ENCODE results near the gene RNLS. TPM values are rescaled to one million over a fixed set of nuclear protein-coding genes. Genes with fewer than 3 reads are reported as not detected.

RNLS gene
- total and polyA plus RNA-seq, 5 donors: 11.1 to 20.8 (median 16.2) TPM

- Histone ChIP-seq H3K4me3 (ENCODE audit: low read length) (no peak overlapping the region), H3K27ac (ENCODE audit: low read length) (no peak overlapping the region), H3K9me3 (ENCODE audit: control insufficient read depth, low read length) (no peaks in the 10 kb centered on the region), H3K4me1 (ENCODE audit: control insufficient read depth, insufficient read depth, low read length) (no peaks in the 10 kb centered on the region), H3K27me3 (ENCODE audit: control insufficient read depth, insufficient read depth) (no peaks in the 10 kb centered on the region)
- intact Hi-C loops (cut with DNase I): no loop called here
- DNase-seq (no peak), ATAC-seq (no peak)
- WGBS: 57% methylated on average over 1 of the region's 1 CpG
Measured at GRCh38 chr10:88409824-88410223, 173.3 kb downstream of the RNLS start.

GRCh38 chr10:88409236-88409635 is 173.9 kb downstream of the RNLS start:
- Histone ChIP-seq H3K27ac (ENCODE audit: low read length) (no peak overlapping the region), H3K4me1 (ENCODE audit: control insufficient read depth, insufficient read depth, low read length) (no peaks in the 10 kb centered on the region), H3K9me3 (ENCODE audit: control insufficient read depth, low read length) (no peaks in the 10 kb centered on the region), H3K4me3 (ENCODE audit: low read length) (no peak overlapping the region), H3K27me3 (ENCODE audit: control insufficient read depth, insufficient read depth) (no peaks in the 10 kb centered on the region)
- intact Hi-C loops (cut with DNase I): no loop called here
- no peak for ATAC-seq
- DNase-seq: no peak
- 96% methylated on average over 2 of the region's 2 CpGs for WGBS

GRCh38 chr10:88408096-88408495 is 175.0 kb downstream of the RNLS start:
- DNase-seq: no peak
- no peak for ATAC-seq
- WGBS: 87% methylated on average over 2 of the region's 2 CpGs
- no peak overlapping the region for H3K27ac ChIP-seq (ENCODE audit: low read length)
- H3K27me3 ChIP-seq (ENCODE audit: control insufficient read depth, insufficient read depth): no peaks in the 10 kb centered on the region
- no peak overlapping the region for H3K4me3 ChIP-seq (ENCODE audit: low read length)
- no peaks in the 10 kb centered on the region for H3K9me3 ChIP-seq (ENCODE audit: control insufficient read depth, low read length)
- intact Hi-C loops (cut with DNase I): no loop called here
- H3K4me1 ChIP-seq (ENCODE audit: control insufficient read depth, insufficient read depth, low read length): no peaks in the 10 kb centered on the region

GRCh38 chr10:88404133-88404532 is 179.0 kb downstream of the RNLS start:
- ATAC-seq (no peak), DNase-seq (no peak)
- Histone ChIP-seq H3K4me3 (ENCODE audit: low read length) (no peak overlapping the region), H3K27ac (ENCODE audit: low read length) (no peak overlapping the region), H3K27me3 (ENCODE audit: control insufficient read depth, insufficient read depth) (no peaks in the 10 kb centered on the region), H3K4me1 (ENCODE audit: control insufficient read depth, insufficient read depth, low read length) (no peaks in the 10 kb centered on the region), H3K9me3 (ENCODE audit: control insufficient read depth, low read length) (no peaks in the 10 kb centered on the region)
- intact Hi-C loops (cut with DNase I): loop anchor here in 1 of 4 donors (5.0 kb wide), 1 partner anchor 148 kb away; no protein-coding TSS in a partner anchor
- WGBS: 91% methylated on average over 2 of the region's 2 CpGs

- H3K9me3 ChIP-seq (ENCODE audit: control insufficient read depth, low read length): no peaks in the 10 kb centered on the region
- H3K4me3 ChIP-seq (ENCODE audit: low read length): no peak overlapping the region
- 76% methylated on average over 2 of the region's 2 CpGs for WGBS
- ATAC-seq (no peak), DNase-seq (no peak)
- no peaks in the 10 kb centered on the region for H3K4me1 ChIP-seq (ENCODE audit: control insufficient read depth, insufficient read depth, low read length)
- H3K27ac ChIP-seq (ENCODE audit: low read length): no peak overlapping the region
- intact Hi-C loops (cut with DNase I): loop anchor here in 1 of 4 donors (5.0 kb wide), 1 partner anchor 150 kb away; no protein-coding TSS in a partner anchor
- H3K27me3 ChIP-seq (ENCODE audit: control insufficient read depth, insufficient read depth): no peaks in the 10 kb centered on the region
Measured at GRCh38 chr10:88401671-88402347, 181.3 kb downstream of the RNLS start.

GRCh38 chr10:88399240-88399639 is 183.9 kb downstream of the RNLS start:
- no peak for ATAC-seq
- H3K9me3 ChIP-seq (ENCODE audit: control insufficient read depth, low read length): no peaks in the 10 kb centered on the region
- H3K4me3 ChIP-seq (ENCODE audit: low read length): no peak overlapping the region
- intact Hi-C loops (cut with DNase I): loop anchor here in 1 of 4 donors (10.0 kb wide), 1 partner anchor 156 kb away; no protein-coding TSS in a partner anchor
- H3K27me3 ChIP-seq (ENCODE audit: control insufficient read depth, insufficient read depth): no peaks in the 10 kb centered on the region
- WGBS: 96% methylated on average over 3 of the region's 3 CpGs
- no peak overlapping the region for H3K27ac ChIP-seq (ENCODE audit: low read length)
- DNase-seq: no peak
- H3K4me1 ChIP-seq (ENCODE audit: control insufficient read depth, insufficient read depth, low read length): no peaks in the 10 kb centered on the region

- intact Hi-C loops (cut with DNase I): loop anchor here in 1 of 4 donors (10.0 kb wide), 1 partner anchor 159 kb away; no protein-coding TSS in a partner anchor
- no peaks in the 10 kb centered on the region for H3K4me1 ChIP-seq (ENCODE audit: control insufficient read depth, insufficient read depth, low read length)
- DNase-seq (no peak), ATAC-seq (no peak)
- H3K27me3 ChIP-seq (ENCODE audit: control insufficient read depth, insufficient read depth): no peaks in the 10 kb centered on the region
- H3K4me3 ChIP-seq (ENCODE audit: low read length): no peak overlapping the region
- H3K9me3 ChIP-seq (ENCODE audit: control insufficient read depth, low read length): no peaks in the 10 kb centered on the region
- H3K27ac ChIP-seq (ENCODE audit: low read length): no peak overlapping the region
Measured at GRCh38 chr10:88395677-88396076, 187.4 kb downstream of the RNLS start.

- DNase-seq (no peak), ATAC-seq (no peak)
- Histone ChIP-seq H3K27me3 (ENCODE audit: control insufficient read depth, insufficient read depth) (no peaks in the 10 kb centered on the region), H3K9me3 (ENCODE audit: control insufficient read depth, low read length) (no peaks in the 10 kb centered on the region), H3K27ac (ENCODE audit: low read length) (no peak overlapping the region), H3K4me1 (ENCODE audit: control insufficient read depth, insufficient read depth, low read length) (peaks cover 3% of the 10 kb centered on the region), H3K4me3 (ENCODE audit: low read length) (no peak overlapping the region)
- intact Hi-C loops (cut with DNase I): loop anchor here in 1 of 4 donors (10.0 kb wide), 1 partner anchor 163 kb away; no protein-coding TSS in a partner anchor
- WGBS: 82% methylated on average over 1 of the region's 1 CpG
Measured at GRCh38 chr10:88392222-88392621, 190.9 kb downstream of the RNLS start.

GRCh38 chr10:88390041-88390440 is 193.1 kb downstream of the RNLS start:
- intact Hi-C loops (cut with DNase I): loop anchor here in 1 of 4 donors (10.0 kb wide), 1 partner anchor 165 kb away; no protein-coding TSS in a partner anchor
- 55% methylated on average over 4 of the region's 4 CpGs for WGBS
- H3K27me3 ChIP-seq (ENCODE audit: control insufficient read depth, insufficient read depth): no peaks in the 10 kb centered on the region
- H3K4me3 ChIP-seq (ENCODE audit: low read length): no peak overlapping the region
- H3K9me3 ChIP-seq (ENCODE audit: control insufficient read depth, low read length): no peaks in the 10 kb centered on the region
- no peak overlapping the region for H3K27ac ChIP-seq (ENCODE audit: low read length)
- ATAC-seq (no peak), DNase-seq (no peak)
- H3K4me1 ChIP-seq (ENCODE audit: control insufficient read depth, insufficient read depth, low read length): peaks cover 6% of the 10 kb centered on the region

- no peak for DNase-seq
- no peaks in the 10 kb centered on the region for H3K27me3 ChIP-seq (ENCODE audit: control insufficient read depth, insufficient read depth)
- no peak overlapping the region for H3K27ac ChIP-seq (ENCODE audit: low read length)
- WGBS: 10% methylated on average over 3 of the region's 3 CpGs
- no peaks in the 10 kb centered on the region for H3K9me3 ChIP-seq (ENCODE audit: control insufficient read depth, low read length)
- H3K4me3 ChIP-seq (ENCODE audit: low read length): no peak overlapping the region
- peaks cover 6% of the 10 kb centered on the region for H3K4me1 ChIP-seq (ENCODE audit: control insufficient read depth, insufficient read depth, low read length)
- ATAC-seq: peak in 1 of 2 donors; percentile 38
- intact Hi-C loops (cut with DNase I): loop anchor here (5.0 to 10.0 kb wide), 5 partner anchors 145 to 535 kb away; partner anchors contain the start of genes KLLN (in 2 of the 4) and PTEN (in 2 of the 4)
Measured at GRCh38 chr10:88389456-88389855, 193.7 kb downstream of the RNLS start.

GRCh38 chr10:88388324-88388723 is 194.8 kb downstream of the RNLS start:
- ATAC-seq (no peak), DNase-seq (no peak)
- no peaks in the 10 kb centered on the region for H3K9me3 ChIP-seq (ENCODE audit: control insufficient read depth, low read length)
- peaks cover 6% of the 10 kb centered on the region for H3K4me1 ChIP-seq (ENCODE audit: control insufficient read depth, insufficient read depth, low read length)
- intact Hi-C loops (cut with DNase I): loop anchor here (5.0 to 10.0 kb wide), 5 partner anchors 144 to 534 kb away; partner anchors contain the start of genes KLLN (in 2 of the 4) and PTEN (in 2 of the 4)
- peak overlapping the region; percentile 42 for H3K27ac ChIP-seq (ENCODE audit: low read length)
- H3K4me3 ChIP-seq (ENCODE audit: low read length): no peak overlapping the region
- no peaks in the 10 kb centered on the region for H3K27me3 ChIP-seq (ENCODE audit: control insufficient read depth, insufficient read depth)
